Measurements from ENCODE around the gene CDCP1.

DNA sequence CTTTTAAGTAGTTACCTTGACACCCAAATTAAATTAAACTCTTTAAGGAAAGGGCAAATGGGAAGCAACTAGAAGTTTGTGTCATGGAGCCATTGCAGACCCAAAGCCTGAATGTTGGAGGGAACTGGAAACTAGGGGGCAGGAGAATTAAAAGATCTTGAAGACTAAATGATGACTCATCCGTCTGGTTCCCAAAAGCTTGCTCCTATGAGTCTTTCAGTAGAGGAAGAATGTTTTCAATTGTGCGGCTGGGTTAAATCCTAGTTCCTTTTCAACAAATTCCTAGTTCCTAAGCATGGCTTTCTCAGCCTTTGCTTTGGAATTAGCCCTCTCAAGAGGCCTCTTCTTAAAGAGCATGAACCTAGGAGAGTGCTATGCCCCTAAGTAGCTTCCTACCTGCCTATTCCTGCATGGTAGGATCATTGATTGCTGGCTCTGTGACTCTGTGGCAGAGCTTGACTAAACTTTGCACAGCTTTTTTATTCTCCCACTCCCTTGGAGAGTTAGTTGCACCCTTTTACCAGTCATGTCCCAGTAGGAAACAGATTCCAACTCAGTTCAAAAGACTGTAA, 102.4 kb downstream of the CDCP1 start:
- TF ChIP-seq CTCF (IDR thresholded peaks at IDR 0.05 in 4 of 5, conservative IDR thresholded peaks at IDR 0.05 in 1 of 5) (no peak), POLR2A (IDR thresholded peaks at IDR 0.05) (no peak)

Data from gastrocnemius medialis (tissue), 4 donors.